Measurements from ENCODE around the gene TMEM259.

Gene TMEM259

GRCh38 chr19:1055886-1056620 is 35.1 kb upstream of the TMEM259 start:
- no peak for DNase-seq (ENCODE audit: low read depth in 2 of 2)

- DNase-seq (ENCODE audit: low read depth in 2 of 2), result no peak
Measured at GRCh38 chr19:1055028-1055425, 34.1 kb upstream of the TMEM259 start.

- no peak for DNase-seq (ENCODE audit: low read depth in 2 of 2)
Measured at GRCh38 chr19:1054102-1055027, 33.4 kb upstream of the TMEM259 start.

- no peak for DNase-seq (ENCODE audit: low read depth in 2 of 2)
Measured at GRCh38 chr19:1053176-1054101, 32.5 kb upstream of the TMEM259 start.

GRCh38 chr19:1052349-1052975 is 31.5 kb upstream of the TMEM259 start:
- no peak for DNase-seq (ENCODE audit: low read depth in 2 of 2)

GRCh38 chr19:1051791-1052190 is 30.9 kb upstream of the TMEM259 start:
- DNase-seq (ENCODE audit: low read depth in 2 of 2), result no peak

- no peak for DNase-seq (ENCODE audit: low read depth in 2 of 2)
Measured at GRCh38 chr19:1050989-1051788, 30.3 kb upstream of the TMEM259 start.

GRCh38 chr19:1049800-1050199 is 28.9 kb upstream of the TMEM259 start:
- DNase-seq (ENCODE audit: low read depth in 2 of 2), result no peak

- no peak for DNase-seq (ENCODE audit: low read depth in 2 of 2)
Measured at GRCh38 chr19:1049106-1049505, 28.2 kb upstream of the TMEM259 start.

- no peak for DNase-seq (ENCODE audit: low read depth in 2 of 2)
Measured at GRCh38 chr19:1047696-1048147, 26.8 kb upstream of the TMEM259 start.

GRCh38 chr19:1046836-1047695 is 26.1 kb upstream of the TMEM259 start:
- DNase-seq (ENCODE audit: low read depth in 2 of 2), result no peak

GRCh38 chr19:1046117-1046626 is 25.2 kb upstream of the TMEM259 start:
- no peak for DNase-seq (ENCODE audit: low read depth in 2 of 2)

GRCh38 chr19:1045247-1045603 is 24.3 kb upstream of the TMEM259 start:
- DNase-seq (ENCODE audit: low read depth in 2 of 2), result no peak

GRCh38 chr19:1042689-1043511 is 22.0 kb upstream of the TMEM259 start:
- no peak for DNase-seq (ENCODE audit: low read depth in 2 of 2)

- no peak for DNase-seq (ENCODE audit: low read depth in 2 of 2)
Measured at GRCh38 chr19:1041835-1042685, 21.1 kb upstream of the TMEM259 start.

- no peak for DNase-seq (ENCODE audit: low read depth in 2 of 2)
Measured at GRCh38 chr19:1041272-1041834, 20.4 kb upstream of the TMEM259 start.
